ENCODE measurements around the gene C1GALT1C1L.
A peak's percentile ranks its signal among the peaks of the same experiment; 100 is the strongest.
"Not testable (repeated sequence)": the region's sequence is repeated elsewhere in the genome, so short reads cannot be mapped to it uniquely, and the experiment has no call there.

The C1GALT1C1L gene

DNA sequence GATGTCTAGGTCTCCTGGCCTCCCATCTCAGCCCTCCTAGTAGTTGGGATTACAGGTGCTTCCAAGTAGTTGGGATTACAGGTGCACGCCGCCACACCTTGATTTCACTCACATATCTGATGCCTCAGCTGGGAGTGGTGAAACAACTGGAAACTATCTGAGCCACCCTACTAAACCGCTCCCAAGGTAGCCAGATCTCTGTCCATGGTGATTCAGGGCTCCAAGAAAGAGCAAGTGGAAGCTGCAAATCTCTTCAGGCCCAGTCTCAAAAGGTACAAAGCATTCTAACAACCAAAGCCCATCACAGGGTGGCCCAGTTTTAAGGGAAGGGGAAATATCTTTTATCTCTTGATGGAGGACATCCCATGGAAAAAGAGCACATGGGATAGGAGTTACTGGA is 19.0 kb downstream of the C1GALT1C1L start:
- no peak overlapping the region for H3K4me3 ChIP-seq (ENCODE audit: low read depth, low read length)

DNA sequence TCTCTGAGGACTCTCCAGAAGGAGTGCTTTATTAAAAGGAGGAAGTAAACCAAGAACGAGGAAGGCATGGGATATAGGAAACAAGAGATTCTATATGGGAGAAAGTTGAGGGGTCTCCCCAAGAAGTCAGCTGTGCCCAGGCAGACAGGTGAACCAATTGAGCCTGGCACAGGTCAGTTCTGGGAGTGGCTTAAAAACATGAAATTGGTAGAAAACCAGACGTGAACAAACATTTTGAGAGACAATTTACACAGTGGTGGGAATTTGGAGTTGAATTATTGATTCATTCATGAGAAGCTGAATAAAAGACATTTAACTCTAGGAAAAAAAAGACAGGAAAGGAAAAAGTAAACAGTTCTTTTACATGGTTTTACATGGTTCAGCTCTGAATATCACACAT is 22.7 kb downstream of the C1GALT1C1L start:
- H3K4me3 ChIP-seq (ENCODE audit: low read depth, low read length) = no peak overlapping the region

GRCh38 chr2:43648994-43649701 is 27.1 kb downstream of the C1GALT1C1L start:
- H3K4me3 ChIP-seq (ENCODE audit: low read depth, low read length) = no peak overlapping the region

DNA sequence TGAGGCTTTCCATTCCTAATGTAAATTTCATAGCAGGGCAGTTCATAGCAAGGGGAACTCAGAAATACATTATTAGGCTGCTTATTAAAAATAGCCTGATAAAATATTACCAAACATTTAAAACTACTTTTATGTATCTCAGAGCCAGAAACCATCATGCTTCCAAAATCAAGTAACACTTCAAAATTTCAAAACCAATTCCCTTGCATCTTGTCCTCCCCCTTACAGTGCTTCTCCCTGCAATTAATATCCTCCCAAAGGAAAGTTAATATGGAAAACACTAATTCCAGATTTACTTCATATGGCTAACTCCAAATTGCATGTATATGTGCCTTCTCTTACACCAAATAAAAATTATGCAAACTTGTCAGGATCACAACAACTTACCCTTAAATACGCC is 32.5 kb downstream of the C1GALT1C1L start:
- no peak overlapping the region for H3K4me3 ChIP-seq (ENCODE audit: low read depth, low read length)

GRCh38 chr2:43642363-43642762 is 33.9 kb downstream of the C1GALT1C1L start:
- H3K4me3 ChIP-seq (ENCODE audit: low read depth, low read length) = no peak overlapping the region

DNA sequence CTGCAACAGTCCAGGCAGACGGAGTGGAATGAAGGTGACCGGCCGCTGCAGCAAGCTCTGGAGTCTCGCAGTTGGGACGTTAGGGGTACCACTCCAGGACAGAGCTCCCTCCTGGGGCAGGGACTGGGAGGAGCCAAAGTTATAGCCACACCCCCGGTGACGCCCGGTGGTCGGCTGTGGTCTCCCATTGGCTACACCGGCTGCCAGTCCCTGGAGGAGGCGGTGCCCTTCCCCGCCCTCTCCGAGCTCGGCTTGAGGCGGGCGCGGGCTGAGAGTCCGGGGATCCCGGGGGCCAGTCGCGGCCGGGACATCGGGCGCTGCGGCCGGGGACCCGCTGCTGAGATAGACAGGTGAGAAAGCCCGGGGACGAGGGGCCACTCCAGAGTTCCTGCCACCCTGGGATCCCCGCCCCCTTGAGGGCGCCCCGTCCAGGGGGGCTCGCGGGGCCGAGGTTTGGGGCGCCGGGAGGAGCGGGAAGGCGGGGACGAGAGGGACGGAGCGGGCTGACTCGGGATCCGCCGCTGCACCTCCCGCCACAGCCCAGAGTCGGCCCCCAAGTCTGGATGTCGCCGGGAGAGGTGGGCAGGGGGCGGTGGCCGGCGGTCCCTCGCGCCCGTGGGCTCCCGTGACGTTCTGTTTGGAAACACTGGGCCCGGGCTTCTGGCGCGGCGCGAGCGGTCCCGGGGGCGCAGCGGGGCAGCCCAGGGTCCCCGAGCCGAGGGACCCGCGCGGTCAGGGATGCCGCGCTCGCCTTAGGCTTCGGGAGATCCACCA is 39.0 kb downstream of the C1GALT1C1L start, which contains the start of gene PLEKHH2:
PLEKHH2 (plus strand) TSS at position 231 of the 774 bp plus-strand sequence. CDS start 7,414 bp downstream, outside the sequence.
- peak within 1 kb of the TSS; percentile 55 for H3K4me3 ChIP-seq (ENCODE audit: low read depth, low read length)

GRCh38 chr2:43636621-43637020 is 39.6 kb downstream of the C1GALT1C1L start:
- peak overlapping the region; percentile 55 for H3K4me3 ChIP-seq (ENCODE audit: low read depth, low read length)

GRCh38 chr2:43636153-43636552 is 40.1 kb downstream of the C1GALT1C1L start:
- not testable (repeated sequence) for H3K4me3 ChIP-seq (ENCODE audit: low read depth, low read length)

GRCh38 chr2:43634604-43635306 is 41.5 kb downstream of the C1GALT1C1L start:
- H3K4me3 ChIP-seq (ENCODE audit: low read depth, low read length) = no peak overlapping the region

DNA sequence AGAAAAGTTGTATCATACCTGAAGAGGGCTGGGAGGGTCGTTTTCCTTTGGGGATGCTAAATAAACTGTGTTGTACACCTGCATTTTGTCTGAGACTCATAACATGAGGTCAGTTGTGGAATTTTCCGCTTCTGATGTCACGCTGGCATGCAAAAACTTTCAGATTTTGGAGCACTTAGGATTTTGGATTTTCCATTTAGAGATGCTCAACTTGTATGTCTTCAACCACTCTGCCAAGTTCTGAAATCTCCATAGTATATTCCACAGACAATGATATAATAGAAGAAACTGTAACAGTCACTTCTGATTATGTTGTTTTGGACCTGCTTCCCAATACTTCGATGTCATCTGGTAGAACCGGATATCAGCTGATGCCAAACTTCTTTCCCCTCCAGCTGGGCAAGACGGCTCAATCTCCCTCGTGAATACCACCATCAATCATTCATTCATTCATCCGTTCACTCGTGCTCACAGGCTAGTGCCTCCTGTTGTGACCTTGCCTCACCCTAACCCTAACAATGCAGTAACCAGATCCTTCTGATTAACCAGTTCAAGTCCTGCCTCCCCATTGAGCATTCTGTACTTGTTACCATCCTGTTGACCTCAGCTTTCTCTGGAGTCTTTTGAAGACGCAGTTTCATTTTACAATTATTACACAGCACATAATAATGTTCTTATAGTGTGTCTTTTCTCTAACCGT is 44.5 kb downstream of the C1GALT1C1L start:
- H3K4me3 ChIP-seq (ENCODE audit: low read depth, low read length) = no peak overlapping the region

All from iPS-11a (cell line).